ENCODE results near the gene VPS25.

The VPS25 gene

DNA sequence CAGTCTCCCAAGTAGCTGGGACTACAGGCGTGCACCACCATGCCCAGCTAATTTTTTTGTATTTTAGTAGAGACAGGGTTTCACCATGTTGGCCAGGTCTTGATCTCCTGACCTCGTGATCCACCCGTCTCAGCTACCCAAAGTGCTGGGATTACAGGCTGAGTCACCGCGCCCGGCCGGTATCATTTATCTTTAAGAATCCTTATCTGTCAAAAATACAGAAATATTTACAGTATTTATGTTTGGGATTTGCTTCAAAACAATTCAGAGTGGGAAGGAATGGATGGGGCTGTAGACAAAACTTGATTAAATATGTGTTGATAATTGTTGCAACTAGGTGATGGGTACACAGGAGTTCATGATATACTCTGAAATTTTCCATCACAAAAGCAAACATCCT, 47.9 kb downstream of the VPS25 start:
- no peak overlapping the region for H3K4me3 ChIP-seq (ENCODE audit: low read depth, low read length)
- DNase-seq (ENCODE audit: low read depth): no peak

DNA sequence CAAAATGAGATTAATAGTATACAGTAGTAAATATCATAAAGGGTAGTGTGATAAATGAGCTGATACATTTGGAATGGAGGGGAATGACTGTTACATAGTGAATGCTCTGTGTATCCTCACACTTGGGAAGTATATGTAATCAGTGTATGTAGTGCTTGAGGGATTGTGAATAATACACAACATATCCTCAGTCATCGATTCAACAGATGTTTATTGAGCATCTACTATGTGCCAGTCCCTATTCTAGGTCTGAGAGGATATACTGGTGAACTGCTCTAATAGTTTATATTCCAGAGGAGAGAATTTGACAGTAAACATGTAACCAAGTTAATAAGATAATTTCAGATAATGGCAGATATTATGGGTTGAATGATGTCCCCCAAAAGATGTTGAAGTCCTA, 54.2 kb downstream of the VPS25 start:
- DNase-seq (ENCODE audit: low read depth): no peak

More for the DNA sequence above, 54.2 kb downstream of the VPS25 start:
- no peak overlapping the region for H3K4me3 ChIP-seq (ENCODE audit: low read depth, low read length)
